H9 (cell line): ENCODE results near the gene LRP1-AS. TPM values are rescaled to one million over a fixed set of nuclear protein-coding genes. Genes with fewer than 3 reads are reported as not detected.

Source experiments
- DNase-seq: peaks from one replicate; pipeline ENCODE4 v3.0.0-alpha.2; 2017
- H2AFZ ChIP-seq: one replicate; pipeline ENCODE4 v1.6.1; 2013; ENCODE audit warnings: mild to moderate bottlenecking, low read length, control low read depth, moderate library complexity
- H2AK5ac ChIP-seq: 2 replicates; pipeline ENCODE4 v1.6.1; 2013; ENCODE audit warnings: low read length, control low read depth, mixed read lengths; ENCODE audit not compliant: insufficient read length
- H2BK120ac ChIP-seq: one replicate; pipeline ENCODE4 v1.6.1; 2013; ENCODE audit warnings: low read depth, mild to moderate bottlenecking, low read length, control low read depth, inconsistent platforms; ENCODE audit not compliant: poor library complexity, severe bottlenecking
- H2BK12ac ChIP-seq: 2 replicates; pipeline ENCODE4 v1.6.1; 2013; ENCODE audit warnings: low read length, control low read depth, mixed read lengths, low read depth; ENCODE audit not compliant: insufficient read length
- H2BK15ac ChIP-seq: 2 replicates; pipeline ENCODE4 v1.6.1; 2013; ENCODE audit warnings: low read depth, low read length, control low read depth
- H2BK20ac ChIP-seq: one replicate; pipeline ENCODE4 v1.6.1; 2013; ENCODE audit warnings: low read depth, mild to moderate bottlenecking, low read length, control low read depth, inconsistent platforms; ENCODE audit not compliant: poor library complexity, severe bottlenecking
- H2BK5ac ChIP-seq: 2 replicates; pipeline ENCODE4 v1.6.1; 2013; ENCODE audit warnings: low read length, control low read depth, mixed read lengths; ENCODE audit not compliant: insufficient read length
- H3K14ac ChIP-seq: 2 replicates; pipeline ENCODE4 v1.6.1; 2013; ENCODE audit warnings: low read length, control low read depth; ENCODE audit not compliant: insufficient read depth
- H3K18ac ChIP-seq: 2 replicates; pipeline ENCODE4 v1.6.1; 2013; ENCODE audit warnings: low read depth, mild to moderate bottlenecking, mixed read lengths, low read length, control low read depth; ENCODE audit not compliant: insufficient read length
- H3K23ac ChIP-seq: 2 replicates; pipeline ENCODE4 v1.6.1; 2013; ENCODE audit warnings: low read length, control low read depth, mixed read lengths, low read depth; ENCODE audit not compliant: insufficient read length
- H3K23me2 ChIP-seq: 2 replicates; pipeline ENCODE4 v1.6.1; 2013; ENCODE audit warnings: low read depth, mild to moderate bottlenecking, mixed read lengths, low read length, control low read depth; ENCODE audit not compliant: insufficient read length, poor library complexity, severe bottlenecking
- H3K27ac ChIP-seq: 2 replicates; pipeline ENCODE4 v1.5.1; 2013; ENCODE audit warnings: low read length, control low read depth, mixed read lengths, low read depth; ENCODE audit not compliant: insufficient read length
- H3K27me3 ChIP-seq: 2 replicates; pipeline ENCODE4 v1.6.1; 2013; ENCODE audit warnings: low read length, control low read depth, inconsistent platforms; ENCODE audit not compliant: insufficient read depth
- H3K4ac ChIP-seq: 2 replicates; pipeline ENCODE4 v1.6.1; 2013; ENCODE audit warnings: low read depth, mild to moderate bottlenecking, control low read depth, inconsistent platforms, low read length, moderate library complexity
- H3K4me1 ChIP-seq: 2 replicates; pipeline ENCODE4 v1.6.1; 2013; ENCODE audit warnings: low read length, control low read depth, inconsistent platforms; ENCODE audit not compliant: insufficient read depth
- H3K4me2 ChIP-seq: 2 replicates; pipeline ENCODE4 v1.6.1; 2013; ENCODE audit warnings: low read length, control low read depth, mixed read lengths; ENCODE audit not compliant: insufficient read length, insufficient read depth
- H3K56ac ChIP-seq: 2 replicates; pipeline ENCODE4 v1.6.1; 2013; ENCODE audit warnings: low read depth, mild to moderate bottlenecking, mixed read lengths, low read length, control low read depth; ENCODE audit not compliant: insufficient read length
- H3K79me1 ChIP-seq: 2 replicates; pipeline ENCODE4 v1.6.1; 2013; ENCODE audit warnings: low read depth, mild to moderate bottlenecking, moderate library complexity, low read length, control low read depth, inconsistent platforms; ENCODE audit not compliant: insufficient read depth, poor library complexity, severe bottlenecking
- H3K79me2 ChIP-seq: 2 replicates; pipeline ENCODE4 v1.6.1; 2013; ENCODE audit warnings: low read length, control low read depth, inconsistent platforms; ENCODE audit not compliant: insufficient read depth
- H3K9ac ChIP-seq: 2 replicates; pipeline ENCODE4 v1.6.1; 2013; ENCODE audit warnings: low read length, control low read depth, mixed read lengths; ENCODE audit not compliant: insufficient read length; ENCODE audit errors: extremely low read depth
- H3K9me3 ChIP-seq: one replicate; pipeline ENCODE4 v1.6.1; 2013; ENCODE audit warnings: low read depth, low read length, inconsistent platforms; ENCODE audit not compliant: control insufficient read depth
- H3T11ph ChIP-seq: one replicate; pipeline ENCODE4 v1.6.1; 2013; ENCODE audit warnings: mild to moderate bottlenecking, low read length, control low read depth, inconsistent platforms
- H4K20me1 ChIP-seq: one replicate; pipeline ENCODE4 v1.6.1; 2013; ENCODE audit not compliant: control insufficient read depth, insufficient read length, insufficient read depth
- H4K5ac ChIP-seq: 2 replicates; pipeline ENCODE4 v1.6.1; 2013; ENCODE audit warnings: low read depth, mild to moderate bottlenecking, mixed read lengths, low read length, control low read depth; ENCODE audit not compliant: insufficient read length
- H4K8ac ChIP-seq: replicated peaks from 2 replicates; pipeline ENCODE4 v1.6.1; 2013; ENCODE audit warnings: low read length, control low read depth, mixed read lengths, low read depth; ENCODE audit not compliant: insufficient read length
- H4K91ac ChIP-seq: 2 replicates; pipeline ENCODE4 v1.6.1; 2013; ENCODE audit warnings: low read depth, mild to moderate bottlenecking, moderate library complexity, mixed read lengths, low read length, control low read depth; ENCODE audit not compliant: insufficient read length
- H3K27ac Mint-ChIP-seq, 3 experiments: 2 replicates in 2 of 3; 3 replicates in 1 of 3; pipeline ENCODE4 v1.8.0; 2020 to 2021; ENCODE audit warnings: mixed read lengths in 3 of 3, mild to moderate bottlenecking in 1 of 3, moderate library complexity in 1 of 3
- H3K27me3 Mint-ChIP-seq: 2 replicates; pipeline ENCODE4 v1.8.0; 2021; ENCODE audit warnings: low read depth, mild to moderate bottlenecking, moderate library complexity, mixed read lengths
- H3K36me3 Mint-ChIP-seq, 3 experiments: 2 replicates in 2 of 3; 3 replicates in 1 of 3; pipeline ENCODE4 v1.8.0; 2020 to 2021; ENCODE audit warnings: low read depth in 3 of 3, mixed read lengths in 3 of 3; ENCODE audit not compliant: insufficient read depth in 1 of 3
- H3K4me1 Mint-ChIP-seq, 2 experiments: 2 replicates each; pipeline ENCODE4 v1.8.0; 2020; ENCODE audit warnings: mixed read lengths in 2 of 2
- H3K4me3 Mint-ChIP-seq, 2 experiments: 2 replicates in 1 of 2; 3 replicates in 1 of 2; pipeline ENCODE4 v1.8.0; 2020 to 2021; ENCODE audit warnings: mild to moderate bottlenecking in 2 of 2, mixed read lengths in 2 of 2, moderate library complexity in 1 of 2
- H3K9me3 Mint-ChIP-seq, 2 experiments: 2 replicates in 1 of 2; 3 replicates in 1 of 2; pipeline ENCODE4 v1.8.0; 2020; ENCODE audit warnings: mild to moderate bottlenecking in 2 of 2, mixed read lengths in 2 of 2, moderate library complexity in 1 of 2
- CTCF ChIP-seq: fragments of 200-600 bp; sonication (generic); conservative IDR thresholded peaks from 3 replicates; pipeline ENCODE4 v1.8.0; 2021; ENCODE audit warnings: antibody characterized with exemption, mild to moderate bottlenecking
- WGBS: extraction: QIAGEN DNeasy Blood & Tissue Kit; methylation state at CpG from one replicate; pipeline ENCODE4 v1.1.7; 2013; ENCODE audit warnings: missing lambda C conversion rate, low lambda C conversion rate, mixed read lengths; ENCODE audit not compliant: insufficient read length; ENCODE audit errors: extremely low coverage; 5-methylcytosine and 5-hydroxymethylcytosine counted together
- total RNA-seq: library from RNA; stranded (reverse); gene quantifications from 2 replicates; pipeline ENCODE4 v1.2.1, GENCODE V29; 2021

LRP1-AS gene
- total RNA-seq, 1 experiment from 2014 or later: not detected

- H3K4me3 Mint-ChIP-seq: no peak overlapping the region
- no peak overlapping the region for H4K91ac ChIP-seq
- H3K4me2 ChIP-seq: no peak overlapping the region
- H3K27me3 ChIP-seq: no peaks in the 10 kb centered on the region
- no CpG with 5 or more reads among the region's 14 CpGs for WGBS
- no peak overlapping the region for H2AK5ac ChIP-seq
- H2BK120ac ChIP-seq: no peak overlapping the region
- no peak for DNase-seq
- H3K9ac ChIP-seq: no peak overlapping the region
- no peaks in the 10 kb centered on the region for H3K79me1 ChIP-seq
- H2BK15ac ChIP-seq: no peak overlapping the region
- no peak for TF ChIP-seq CTCF
- H3K9me3 ChIP-seq: no peaks in the 10 kb centered on the region
- no peak overlapping the region for H2BK12ac ChIP-seq
- no peak overlapping the region for H2BK20ac ChIP-seq
- H4K20me1 ChIP-seq: peaks cover 3% of the 10 kb centered on the region
- H4K8ac ChIP-seq: no peak overlapping the region
- H3K4me1 Mint-ChIP-seq: peaks cover 4 to 5% of the 10 kb centered on the region in 2 experiments
- no peak overlapping the region for H3K27ac ChIP-seq
- H3T11ph ChIP-seq: no peak overlapping the region
- H3K18ac ChIP-seq: no peak overlapping the region
- H3K56ac ChIP-seq: no peak overlapping the region
- H4K5ac ChIP-seq: no peak overlapping the region
- H2BK5ac ChIP-seq: no peak overlapping the region
- no peak overlapping the region for H2AFZ ChIP-seq
- H3K27me3 Mint-ChIP-seq: no peaks in the 10 kb centered on the region
- H3K14ac ChIP-seq: no peak overlapping the region
- no peaks in the 10 kb centered on the region for H3K9me3 Mint-ChIP-seq
- H3K4me1 ChIP-seq: no peaks in the 10 kb centered on the region
- peaks cover 44 to 84% (median 80%) of the 10 kb centered on the region in 3 experiments; a peak in 6 of 7 replicates for H3K36me3 Mint-ChIP-seq
- no peaks in the 10 kb centered on the region for H3K23me2 ChIP-seq
- peak overlapping the region; percentile 58 to 81 (median 68); a peak in 3 of 7 replicates for H3K27ac Mint-ChIP-seq
- H3K79me2 ChIP-seq: no peaks in the 10 kb centered on the region
- no peak overlapping the region for H3K4ac ChIP-seq
- no peak overlapping the region for H3K23ac ChIP-seq
These were observed 30.8 kb upstream of the LRP1-AS start for GRCh38 chr12:57178213-57178612.
